Neural progenitor cell (in vitro differentiated cells): ENCODE results near the gene TRABD2B. TPM values are rescaled to one million over a fixed set of nuclear protein-coding genes. Genes with fewer than 3 reads are reported as not detected.

Experiments used
- DNase-seq: peaks from one replicate; pipeline ENCODE4 v3.0.0-alpha.2; 2016; ENCODE audit warnings: low spot score
- H2AFZ ChIP-seq: fragments of 200-600 bp; sonication (generic); replicated peaks from 2 replicates; pipeline ENCODE4 v1.6.1; 2016; ENCODE audit warnings: antibody characterized with exemption
- H3F3A ChIP-seq: fragments of 200-600 bp; sonication (generic); 2 replicates; pipeline ENCODE4 v1.6.1; 2016; ENCODE audit warnings: antibody characterized with exemption, low read depth
- H3K27ac ChIP-seq: fragments of 200-600 bp; sonication (generic); 2 replicates; pipeline ENCODE4 v1.5.1; 2016; ENCODE audit warnings: mild to moderate bottlenecking
- H3K27me3 ChIP-seq: fragments of 200-600 bp; sonication (generic); 2 replicates; pipeline ENCODE4 v1.6.1; 2016; ENCODE audit warnings: mild to moderate bottlenecking, moderate library complexity
- H3K36me3 ChIP-seq: fragments of 200-600 bp; sonication (generic); 2 replicates; pipeline ENCODE4 v1.5.1; 2016
- H3K4me1 ChIP-seq: fragments of 200-600 bp; sonication (generic); 2 replicates; pipeline ENCODE4 v1.6.1; 2016; ENCODE audit warnings: mixed run types
- H3K4me2 ChIP-seq: fragments of 200-600 bp; sonication (generic); 2 replicates; pipeline ENCODE4 v1.6.1; 2016
- H3K4me3 ChIP-seq: fragments of 200-600 bp; sonication (generic); 2 replicates; pipeline ENCODE4 v1.5.1; 2016
- H3K79me2 ChIP-seq: fragments of 200-600 bp; sonication (generic); 2 replicates; pipeline ENCODE4 v1.6.1; 2016; ENCODE audit warnings: low read depth
- H3K9ac ChIP-seq: fragments of 200-600 bp; sonication (generic); 2 replicates; pipeline ENCODE4 v1.6.1; 2016
- H3K9me3 ChIP-seq: fragments of 200-600 bp; sonication (generic); 2 replicates; pipeline ENCODE4 v1.5.1; 2016; ENCODE audit warnings: low read depth
- H4K20me1 ChIP-seq: fragments of 200-600 bp; sonication (generic); 2 replicates; pipeline ENCODE4 v1.6.1; 2016; ENCODE audit warnings: low read depth
- H3K27ac Mint-ChIP-seq: 3 replicates; pipeline ENCODE4 v1.8.0; 2021; ENCODE audit warnings: mixed read lengths
- H3K27me3 Mint-ChIP-seq: 2 replicates; pipeline ENCODE4 v1.8.0; 2022; ENCODE audit warnings: low read depth, mild to moderate bottlenecking, inconsistent platforms, moderate library complexity, mixed read lengths; ENCODE audit not compliant: insufficient read depth
- H3K36me3 Mint-ChIP-seq: 3 replicates; pipeline ENCODE4 v1.8.0; 2021; ENCODE audit warnings: mixed read lengths
- H3K4me1 Mint-ChIP-seq: 3 replicates; pipeline ENCODE4 v1.8.0; 2021; ENCODE audit warnings: mixed read lengths
- H3K4me3 Mint-ChIP-seq: 3 replicates; pipeline ENCODE4 v1.8.0; 2021; ENCODE audit warnings: mild to moderate bottlenecking, moderate library complexity, mixed read lengths
- H3K9me3 Mint-ChIP-seq: 3 replicates; pipeline ENCODE4 v1.8.0; 2020; ENCODE audit warnings: mixed read lengths
- CTCF ChIP-seq: fragments of 200-600 bp; sonication (generic); IDR thresholded peaks from 2 replicates; pipeline ENCODE4 v1.5.1; 2017; ENCODE audit warnings: antibody characterized with exemption, mild to moderate bottlenecking
- EZH2 ChIP-seq: fragments of 200-600 bp; sonication (generic); IDR thresholded peaks from 2 replicates; pipeline ENCODE4 v1.6.1; 2017; ENCODE audit warnings: antibody characterized with exemption, mild to moderate bottlenecking, moderate library complexity
- EZH2phosphoT487 ChIP-seq: fragments of 200-600 bp; sonication (generic); IDR thresholded peaks from 2 replicates; pipeline ENCODE4 v1.6.1; 2017; ENCODE audit warnings: antibody characterized with exemption
- total RNA-seq: library from RNA; depleted of rRNA; stranded (reverse); fragments of >200 nt; gene quantifications from 2 replicates; pipeline ENCODE4 v1.2.3, GENCODE V29; 2015; ENCODE audit warnings: low replicate concordance

TRABD2B gene
- total RNA-seq, 1 donor from 2014 or later = 0.09 TPM

GRCh38 chr1:47853852-47854251 lies 143.3 kb downstream of the TRABD2B start:
- H3K27ac Mint-ChIP-seq = no peak overlapping the region
- H3K9ac ChIP-seq = no peak overlapping the region
- H3K79me2 ChIP-seq = no peaks in the 10 kb centered on the region
- H3K27me3 ChIP-seq = no peaks in the 10 kb centered on the region
- no peak for DNase-seq
- TF ChIP-seq CTCF (no peak), EZH2 (no peak), EZH2phosphoT487 (no peak)
- H3K9me3 ChIP-seq = no peaks in the 10 kb centered on the region
- H3K9me3 Mint-ChIP-seq = no peaks in the 10 kb centered on the region
- H3K36me3 ChIP-seq = no peaks in the 10 kb centered on the region
- H3K36me3 Mint-ChIP-seq = no peaks in the 10 kb centered on the region
- no peaks in the 10 kb centered on the region for H3F3A ChIP-seq
- H3K4me2 ChIP-seq = no peak overlapping the region
- peaks cover 4% of the 10 kb centered on the region for H3K4me1 Mint-ChIP-seq
- H3K27me3 Mint-ChIP-seq = peaks cover 7% of the 10 kb centered on the region
- no peak overlapping the region for H3K4me3 Mint-ChIP-seq
- H3K4me3 ChIP-seq = no peak overlapping the region
- no peaks in the 10 kb centered on the region for H4K20me1 ChIP-seq
- H2AFZ ChIP-seq = no peak overlapping the region
- no peak overlapping the region for H3K27ac ChIP-seq
- peaks cover 8% of the 10 kb centered on the region for H3K4me1 ChIP-seq

GRCh38 chr1:47853059-47853458 lies 144.1 kb downstream of the TRABD2B start:
- Mint-ChIP-seq H3K4me3 (no peak overlapping the region), H3K36me3 (no peaks in the 10 kb centered on the region), H3K27ac (no peak overlapping the region), H3K27me3 (peaks cover 7% of the 10 kb centered on the region), H3K4me1 (peaks cover 4% of the 10 kb centered on the region), H3K9me3 (no peaks in the 10 kb centered on the region)
- H3F3A ChIP-seq = no peaks in the 10 kb centered on the region
- DNase-seq = no peak
- no peak overlapping the region for H3K4me3 ChIP-seq
- H3K27ac ChIP-seq = no peak overlapping the region
- no peak overlapping the region for H2AFZ ChIP-seq
- no peaks in the 10 kb centered on the region for H3K36me3 ChIP-seq
- no peaks in the 10 kb centered on the region for H3K27me3 ChIP-seq
- H3K4me2 ChIP-seq = no peak overlapping the region
- H4K20me1 ChIP-seq = no peaks in the 10 kb centered on the region
- H3K9ac ChIP-seq = no peak overlapping the region
- no peaks in the 10 kb centered on the region for H3K79me2 ChIP-seq
- no peaks in the 10 kb centered on the region for H3K9me3 ChIP-seq
- H3K4me1 ChIP-seq = peaks cover 8% of the 10 kb centered on the region
- TF ChIP-seq EZH2 (no peak), CTCF (no peak), EZH2phosphoT487 (no peak)

- TF ChIP-seq CTCF = no peak
- no peak for TF ChIP-seq EZH2
- TF ChIP-seq EZH2phosphoT487 = no peak
Observed at GRCh38 chr1:47852006-47852718, 145.0 kb downstream of the TRABD2B start.

More at GRCh38 chr1:47852006-47852718, 145.0 kb downstream of the TRABD2B start:
- Histone ChIP-seq H3K36me3 (no peaks in the 10 kb centered on the region), H3K27ac (no peak overlapping the region), H3K9ac (no peak overlapping the region), H3K79me2 (no peaks in the 10 kb centered on the region), H2AFZ (no peak overlapping the region), H3K4me3 (no peak overlapping the region), H3F3A (no peaks in the 10 kb centered on the region), H3K4me2 (no peak overlapping the region), H4K20me1 (no peaks in the 10 kb centered on the region), H3K27me3 (no peaks in the 10 kb centered on the region), H3K9me3 (no peaks in the 10 kb centered on the region), H3K4me1 (peaks cover 8% of the 10 kb centered on the region)
- peaks cover 7% of the 10 kb centered on the region for H3K27me3 Mint-ChIP-seq
- peaks cover 1% of the 10 kb centered on the region for H3K36me3 Mint-ChIP-seq
- no peak overlapping the region for H3K4me3 Mint-ChIP-seq
- H3K9me3 Mint-ChIP-seq = no peaks in the 10 kb centered on the region
- no peak overlapping the region for H3K27ac Mint-ChIP-seq
- DNase-seq = peak; percentile 52
- peaks cover 4% of the 10 kb centered on the region for H3K4me1 Mint-ChIP-seq
